Urinary bladder (tissue), 4 donors: Measurements from ENCODE around the gene TRMT112. TPM values are rescaled to one million over a fixed set of nuclear protein-coding genes. Genes with fewer than 3 reads are reported as not detected.

Experiments
- DNase-seq: peaks from one replicate; pipeline ENCODE4 v3.0.0-alpha.2; 2015; ENCODE audit errors: extremely low spot score
- H3K27ac ChIP-seq: one replicate; pipeline ENCODE4 v1.5.1; 2013; ENCODE audit warnings: low read depth, mild to moderate bottlenecking, moderate library complexity
- H3K36me3 ChIP-seq: one replicate; pipeline ENCODE4 v1.6.1; 2013; ENCODE audit warnings: mild to moderate bottlenecking, moderate library complexity; ENCODE audit not compliant: insufficient read depth
- H3K4me1 ChIP-seq: one replicate; pipeline ENCODE4 v1.6.1; 2013; ENCODE audit warnings: mild to moderate bottlenecking, moderate library complexity; ENCODE audit not compliant: insufficient read depth
- H3K4me3 ChIP-seq: one replicate; pipeline ENCODE4 v1.5.1; 2013; ENCODE audit warnings: low read depth, low read length
- WGBS: extraction: QIAGEN DNeasy Blood & Tissue Kit; methylation state at CpG from one replicate; pipeline ENCODE4 v1.1.7; 2013; 5-methylcytosine and 5-hydroxymethylcytosine counted together
- polyA plus RNA-seq: library from polyadenylated mRNA; stranded (reverse); fragments of 200-250 nt; gene quantifications from one replicate; pipeline ENCODE4 v1.2.3, GENCODE V29; 2013
- total RNA-seq: library from RNA; depleted of rRNA; stranded (reverse); fragments of >200 nt; gene quantifications from one replicate; pipeline ENCODE4 v1.2.3, GENCODE V29; 2014
- donor health status: healthy with polysubstance abuse.
- donor health status: healthy.

Gene TRMT112
- total and polyA plus RNA-seq, 2 donors: 124 to 245 TPM

DNA sequence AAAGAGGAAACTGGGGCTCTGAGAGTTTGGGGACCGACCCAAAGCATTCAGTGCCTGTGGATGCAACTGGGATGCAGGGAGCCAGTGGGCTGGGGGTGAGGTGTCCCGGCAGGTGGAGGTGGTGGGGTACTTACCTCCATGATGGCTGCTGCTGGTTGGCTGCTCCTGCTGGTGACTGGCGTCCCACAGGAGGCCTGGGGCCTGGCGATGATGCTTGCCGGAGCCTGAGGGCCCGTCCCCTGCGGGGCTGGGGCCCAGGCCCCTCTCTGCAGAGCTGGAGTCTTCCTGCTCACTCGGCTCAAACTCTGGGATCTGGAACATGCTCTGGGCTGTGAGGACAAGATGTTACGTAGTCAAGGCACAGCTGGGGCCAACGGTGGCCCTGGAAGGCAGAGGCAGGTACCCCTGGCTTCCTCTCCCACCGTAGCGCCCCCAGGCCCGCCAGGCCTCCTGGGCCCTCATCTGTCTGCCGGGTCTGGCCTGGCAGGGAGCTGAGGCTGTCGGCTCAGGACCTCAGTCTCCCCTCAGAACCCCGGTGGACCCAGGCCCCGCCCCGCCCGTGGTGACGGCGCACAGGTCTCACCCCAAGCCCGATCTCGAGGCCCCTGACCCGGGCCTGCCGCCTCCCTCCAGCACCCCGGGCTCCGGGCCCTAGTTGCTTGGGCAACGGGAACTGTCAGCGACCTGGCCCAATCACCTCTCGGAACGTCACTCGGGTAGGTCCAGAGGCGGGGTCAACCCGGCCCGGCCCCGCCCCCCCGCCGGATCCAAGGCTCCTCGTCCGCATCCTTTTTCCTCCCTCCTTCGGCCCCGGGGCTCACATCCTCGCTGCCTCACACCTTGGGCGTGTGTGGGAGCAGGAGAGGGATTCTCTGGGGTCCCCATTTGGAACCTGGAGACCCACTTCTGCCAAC lies 33.1 kb downstream of the TRMT112 start, which contains the start of gene BAD:
BAD (minus strand) TSS at position 618 of the 914 bp plus-strand sequence; CDS start at position 321, 297 bp downstream.
- Histone ChIP-seq H3K36me3 (no peaks in the 10 kb centered on the region), H3K4me1 (no peaks in the 10 kb centered on the region), H3K4me3 (peak within 1 kb of the TSS; percentile 75), H3K27ac (peak within 1 kb of the TSS; percentile 96)
- DNase-seq: peak; percentile 88
- 3% methylated on average over 44 of the region's 44 CpGs for WGBS

- H3K4me3 ChIP-seq: no peak overlapping the region
- H3K4me1 ChIP-seq: no peaks in the 10 kb centered on the region
- 90% methylated on average over 3 of the region's 3 CpGs for WGBS
- H3K36me3 ChIP-seq: no peaks in the 10 kb centered on the region
- no peak for DNase-seq
- no peak overlapping the region for H3K27ac ChIP-seq
Observed at GRCh38 chr11:64283092-64283491, 34.3 kb downstream of the TRMT112 start.

- Histone ChIP-seq H3K4me1 (no peaks in the 10 kb centered on the region), H3K27ac (no peak overlapping the region), H3K36me3 (no peaks in the 10 kb centered on the region), H3K4me3 (no peak overlapping the region)
- 94% methylated on average over 22 of the region's 22 CpGs for WGBS
- no peak for DNase-seq
Observed at GRCh38 chr11:64281957-64282770, 35.2 kb downstream of the TRMT112 start.

- H3K36me3 ChIP-seq: no peaks in the 10 kb centered on the region
- no peak overlapping the region for H3K4me3 ChIP-seq
- H3K4me1 ChIP-seq: no peaks in the 10 kb centered on the region
- WGBS: 86% methylated on average over 8 of the region's 8 CpGs
- H3K27ac ChIP-seq: no peak overlapping the region
- DNase-seq: no peak
Observed at GRCh38 chr11:64278576-64279190, 38.7 kb downstream of the TRMT112 start.

DNA sequence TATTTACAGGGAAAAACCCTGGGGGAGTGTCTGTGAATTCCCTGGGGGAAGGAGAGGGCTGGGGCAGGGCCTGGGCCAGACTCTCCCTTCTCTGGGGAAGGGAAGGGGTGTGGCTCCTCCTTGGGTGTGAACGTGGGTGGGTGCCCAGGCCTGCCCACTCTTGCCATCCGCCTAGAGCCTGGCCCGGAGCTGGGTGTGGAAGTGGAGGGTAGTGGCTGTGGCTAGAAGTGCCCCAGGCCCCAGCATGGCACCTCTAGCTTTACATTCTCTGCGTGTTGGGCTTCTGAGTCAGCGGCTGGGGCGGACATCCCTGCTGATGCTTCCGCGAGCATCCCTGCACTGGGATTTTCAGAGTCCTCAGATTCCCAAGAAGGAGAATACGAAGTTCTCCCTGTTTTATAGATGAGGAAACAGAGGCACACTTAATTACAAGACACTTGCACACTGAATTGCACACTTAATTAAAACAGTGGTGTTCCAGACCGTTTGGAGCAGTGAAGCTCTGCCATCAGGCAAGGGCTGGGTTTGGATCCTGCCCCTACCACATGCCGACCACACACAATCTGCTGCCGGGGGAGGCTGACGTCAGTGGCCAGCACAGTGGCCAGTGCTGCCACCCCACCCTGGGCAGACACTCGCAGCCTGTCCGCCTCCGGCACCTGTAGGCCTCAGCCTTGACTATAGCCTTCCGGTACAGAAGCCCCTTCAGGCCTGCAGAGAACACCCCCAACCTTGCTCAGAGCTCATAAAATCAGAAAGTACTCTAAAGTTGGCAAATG lies 40.5 kb downstream of the TRMT112 start:
- H3K27ac ChIP-seq: no peak overlapping the region
- no peaks in the 10 kb centered on the region for H3K36me3 ChIP-seq
- no peak for DNase-seq
- WGBS: 78% methylated on average over 17 of the region's 17 CpGs
- no peaks in the 10 kb centered on the region for H3K4me1 ChIP-seq
- H3K4me3 ChIP-seq: no peak overlapping the region

DNA sequence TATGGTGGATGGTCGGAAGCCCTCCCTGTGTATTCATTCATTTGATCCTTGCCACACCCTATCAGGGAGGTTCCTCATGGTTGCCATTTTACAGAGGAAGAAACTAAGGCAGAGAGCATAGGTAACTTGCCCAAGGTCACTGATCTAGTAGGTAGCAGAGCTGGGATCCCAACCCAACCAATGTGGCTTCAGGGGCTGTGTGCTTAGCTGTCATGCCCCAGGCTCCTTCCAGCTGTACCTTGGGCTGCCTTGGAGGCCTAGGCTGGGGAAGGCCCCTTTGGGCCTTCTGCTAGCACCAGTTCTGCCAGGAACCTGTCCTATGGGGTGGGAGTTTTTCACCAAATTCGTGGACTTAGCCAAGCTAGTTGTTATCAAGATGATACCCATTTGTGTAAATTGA lies 41.5 kb downstream of the TRMT112 start:
- no peaks in the 10 kb centered on the region for H3K36me3 ChIP-seq
- no peak overlapping the region for H3K4me3 ChIP-seq
- H3K27ac ChIP-seq: no peak overlapping the region
- WGBS: 75% methylated on average over 2 of the region's 2 CpGs
- no peaks in the 10 kb centered on the region for H3K4me1 ChIP-seq
- DNase-seq: no peak

GRCh38 chr11:64275031-64275800 lies 42.1 kb downstream of the TRMT112 start:
- H3K36me3 ChIP-seq: no peaks in the 10 kb centered on the region
- WGBS: 88% methylated on average over 15 of the region's 15 CpGs
- no peaks in the 10 kb centered on the region for H3K4me1 ChIP-seq
- no peak for DNase-seq
- no peak overlapping the region for H3K4me3 ChIP-seq
- no peak overlapping the region for H3K27ac ChIP-seq

GRCh38 chr11:64269540-64270220 lies 47.7 kb downstream of the TRMT112 start:
- Histone ChIP-seq H3K27ac (peak overlapping the region; percentile 92), H3K4me1 (no peaks in the 10 kb centered on the region), H3K36me3 (no peaks in the 10 kb centered on the region), H3K4me3 (peak overlapping the region; percentile 59)
- under 1% methylated on average over 58 of the region's 58 CpGs for WGBS
- DNase-seq: peak; percentile 99

- peak overlapping the region; percentile 59 for H3K4me3 ChIP-seq
- no peaks in the 10 kb centered on the region for H3K4me1 ChIP-seq
- H3K36me3 ChIP-seq: no peaks in the 10 kb centered on the region
- DNase-seq: no peak
- WGBS: under 1% methylated on average over 34 of the region's 34 CpGs
- H3K27ac ChIP-seq: peak overlapping the region; percentile 92
Observed at GRCh38 chr11:64268893-64269539, 48.3 kb downstream of the TRMT112 start.

- no peaks in the 10 kb centered on the region for H3K4me1 ChIP-seq
- H3K4me3 ChIP-seq: peak overlapping the region; percentile 59
- H3K36me3 ChIP-seq: no peaks in the 10 kb centered on the region
- no peak for DNase-seq
- H3K27ac ChIP-seq: peak overlapping the region; percentile 92
- whole genome bisulfite sequencing: 35% methylated on average over 23 of the region's 23 CpGs
Observed at GRCh38 chr11:64268025-64268892, 49.1 kb downstream of the TRMT112 start.
